K562 (cell line): Measurements from ENCODE around the gene SOAT1. TPM values are rescaled to one million over a fixed set of nuclear protein-coding genes. Genes with fewer than 3 reads are reported as not detected.

ENCODE experiments used
- CCNT2 ChIP-seq: IDR thresholded peaks from 2 replicates; pipeline ENCODE4 v1.6.1; 2011; ENCODE audit warnings: borderline replicate concordance, low read depth, mild to moderate bottlenecking, moderate library complexity, mixed read lengths, low read length; ENCODE audit not compliant: insufficient read length; ENCODE audit errors: extremely low read depth
- CREB3 ChIP-seq: fragments of 450-650 bp; conservative IDR thresholded peaks from 2 replicates; pipeline ENCODE4 v1.6.1; 2016; ENCODE audit warnings: missing genetic modification characterization, low read depth, mild to moderate bottlenecking, missing compliant biosample characterization, moderate library complexity
- FOXJ3 ChIP-seq: sonication (generic); formaldehyde crosslinking; IDR thresholded peaks from 2 replicates; pipeline ENCODE4 v1.4.0; 2020; ENCODE audit warnings: mild to moderate bottlenecking, missing genetic modification reagents
- HDAC2 ChIP-seq: fragments of 450-650 bp; IDR thresholded peaks from 2 replicates; pipeline ENCODE4 v1.6.1; 2016; ENCODE audit warnings: mild to moderate bottlenecking
- HMGN3 ChIP-seq: IDR thresholded peaks from 2 replicates; pipeline ENCODE4 v1.6.1; 2011; ENCODE audit warnings: borderline replicate concordance, low read depth, mild to moderate bottlenecking, mixed read lengths, low read length; ENCODE audit not compliant: insufficient read length; ENCODE audit errors: extremely low read depth
- IRF9 ChIP-seq: fragments of 450-650 bp; IDR thresholded peaks from 2 replicates; pipeline ENCODE4 v1.6.1; 2016; ENCODE audit warnings: missing biosample characterization, missing genetic modification characterization
- JUND ChIP-seq, 2 experiments: IDR thresholded peaks; 2 replicates in 1 of 2; 3 replicates in 1 of 2; pipeline ENCODE4 v1.6.1; 2011; ENCODE audit warnings: borderline replicate concordance in 2 of 2, low read depth in 2 of 2, low read length in 2 of 2, improper control_type of control experiment in 1 of 2, missing biosample characterization in 1 of 2, missing genetic modification characterization in 1 of 2, missing genetic modification reagents in 1 of 2
- MYC ChIP-seq, 2 experiments: fragments of 250-450 bp in 1 of 2; sonication (Bioruptor Pico) in 1 of 2; IDR thresholded peaks; 2 replicates each; pipeline versions ENCODE4 v1.5.1 to v1.6.1; 2012 to 2021; ENCODE audit warnings: low read depth in 2 of 2, borderline replicate concordance in 1 of 2, improper control_type of control experiment in 1 of 2, low read length in 1 of 2, mild to moderate bottlenecking in 1 of 2, moderate library complexity in 1 of 2
- NCOA4 ChIP-seq: fragments of 450-650 bp; IDR thresholded peaks from 2 replicates; pipeline ENCODE4 v1.6.1; 2018; ENCODE audit warnings: mild to moderate bottlenecking; ENCODE audit not compliant: partially characterized antibody
- SFPQ ChIP-seq: fragments of 200-400 bp; formaldehyde crosslinking; IDR thresholded peaks from 2 replicates; pipeline ENCODE4 v1.6.1; 2017; ENCODE audit warnings: mild to moderate bottlenecking, low read depth, low read length, moderate library complexity
- YY1 ChIP-seq, 3 experiments: IDR thresholded peaks; 2 replicates each; pipeline ENCODE4 v1.6.1; 2011; ENCODE audit warnings: low read length in 2 of 3, mild to moderate bottlenecking in 2 of 3, moderate library complexity in 2 of 3, borderline replicate concordance in 1 of 3, control low read depth in 1 of 3, low read depth in 1 of 3; ENCODE audit not compliant: insufficient read depth in 3 of 3, insufficient replicate concordance in 2 of 3, control insufficient read depth in 1 of 3, insufficient read length in 1 of 3; ENCODE audit errors: extremely low read depth in 1 of 3
- ZBTB11 ChIP-seq, 3 experiments: fragments of 200-800 bp in 1 of 3; fragments of 250-450 bp in 1 of 3; fragments of 450-650 bp in 1 of 3; sonication (Bioruptor Pico) in 1 of 3; sonication (Bioruptor generic) in 1 of 3; formaldehyde crosslinking in 1 of 3; IDR thresholded peaks; 2 replicates each; pipeline versions ENCODE4 v1.6.1 to v1.8.0; 2016 to 2022; ENCODE audit warnings: mild to moderate bottlenecking in 2 of 3, missing genetic modification characterization in 2 of 3, missing compliant biosample characterization in 1 of 3, moderate library complexity in 1 of 3
- ZNF232 ChIP-seq: sonication (generic); formaldehyde crosslinking; IDR thresholded peaks from 2 replicates; pipeline ENCODE4 v1.8.0; 2022; ENCODE audit warnings: mild to moderate bottlenecking, missing genetic modification reagents
- ZNF77 ChIP-seq: fragments of 250-450 bp; sonication (Bioruptor Pico); IDR thresholded peaks from 2 replicates; pipeline ENCODE4 v1.5.0; 2020
- polyA plus RNA-seq, 8 experiments: library from polyadenylated mRNA; depleted of rRNA in 4 of 8; stranded (reverse) in 5 of 8; unstranded in 3 of 8; fragments of >200 nt; fragmentation: Nextera tagmentation in 2 of 8; fragmentation: Illumina TruSeq in 1 of 8; extraction: Ambion mirVana in 2 of 8; extraction: Trizol in 1 of 8; gene quantifications; 2 replicates each; pipeline versions ENCODE4 v1.2.1 to v1.2.3, GENCODE V29; 2011 to 2014; ENCODE audit warnings: inconsistent platforms in 1 of 8, missing spikeins in 1 of 8
- total RNA-seq, 7 experiments: library from RNA; depleted of rRNA in 6 of 7; stranded (reverse); fragments of >200 nt in 6 of 7; fragmentation: Illumina TruSeq in 2 of 7; extraction: Trizol in 2 of 7; gene quantifications; 2 replicates each; pipeline versions ENCODE4 v1.2.1 to v1.2.3, GENCODE V29; 2011 to 2021; ENCODE audit warnings: low replicate concordance in 1 of 7

SOAT1 gene
- total and polyA plus RNA-seq, 9 of the 15 experiments (the other 6 are each of a cell fraction or from before 2014, with no cell fraction given) = 5.5 to 29.1 (median 17.3) TPM

- TF ChIP-seq NCOA4 (no peak), FOXJ3 (no peak), SFPQ (no peak), CCNT2 (peak; percentile 89), ZBTB11 (CRISPR knock-in tag; IDR thresholded peaks at IDR 0.05) (0 out of 6 replicates have a peak, but pooled peaks of 1 of the 3 experiments have one; percentile 36), YY1 (IDR thresholded peaks at IDR 0.05; ENCODE audit: borderline replicate concordance in 1 of 3, control insufficient read depth in 1 of 3, extremely low read depth in 1 of 3, insufficient read depth in 3 of 3, insufficient read length in 1 of 3, insufficient replicate concordance in 2 of 3, low read depth in 1 of 3, low read length in 2 of 3) (no peak), ZNF77 (CRISPR knock-in tag) (no peak), JUND (IDR thresholded peaks at IDR 0.05; ENCODE audit: borderline replicate concordance, low read depth, low read length) (no peak), JUND (tag; IDR thresholded peaks at IDR 0.05; ENCODE audit: borderline replicate concordance, low read depth, low read length) (peak; percentile 54; the same call in 1 of the 3 replicates), CREB3 (tag) (0 out of 2 replicates have a peak, but pooled peaks have one; percentile 21), HDAC2 (no peak), HMGN3 (peak; percentile 91), IRF9 (tag) (no peak), MYC (IDR thresholded peaks at IDR 0.05; ENCODE audit: low read depth, low read length) (peak; percentile 66), MYC (CRISPR knock-in tag; IDR thresholded peaks at IDR 0.05; ENCODE audit: borderline replicate concordance, low read depth) (peak; percentile 44; the same call in 1 of the 2 replicates), ZNF232 (CRISPR knock-in tag) (no peak)
These were observed at the start of gene SOAT1 (continued) for GRCh38 chr1:179293340-179294327.
